DOHH2 (cell line): ENCODE measurements around the gene HS3ST4.

Experiments
- CTCF ChIP-seq: fragments of 200-600 bp; sonication (generic); IDR thresholded peaks from one replicate; pipeline ENCODE4 v1.5.1; 2014; ENCODE audit warnings: antibody characterized with exemption, mild to moderate bottlenecking, low read depth, low read length; ENCODE audit not compliant: poor library complexity, severe bottlenecking
- EZH2phosphoT487 ChIP-seq: fragments of 200-600 bp; sonication (generic); IDR thresholded peaks from 2 replicates; pipeline ENCODE4 v1.6.1; 2017; ENCODE audit warnings: borderline replicate concordance, mild to moderate bottlenecking, antibody characterized with exemption, low read length, moderate library complexity, mixed read lengths

GRCh38 chr16:26139091-26139490, 447.3 kb downstream of the HS3ST4 start:
- no peak for TF ChIP-seq CTCF
- no peak for TF ChIP-seq EZH2phosphoT487
